Measurements from ENCODE around the gene AZGP1. TPM values are rescaled to one million over a fixed set of nuclear protein-coding genes. Genes with fewer than 3 reads are reported as not detected.

The AZGP1 gene
- polyA plus RNA-seq, 1 of the 3 experiments (the other 2 are of a cell fraction), result not detected

GRCh38 chr7:99947608-99948007, 28.2 kb downstream of the AZGP1 start:
- Histone ChIP-seq H3K4me2 (no peak overlapping the region), H3K36me3 (replicated peaks in 1 of 2; ENCODE audit: control insufficient read depth in 1 of 2, insufficient read depth in 2 of 2, low read length in 1 of 2) (no peaks in the 10 kb centered on the region), H3K27ac (ENCODE audit: low read depth in 2 of 2, low read length in 1 of 2) (no peak overlapping the region), H3K9me2 (no peaks in the 10 kb centered on the region), H3K9ac (no peak overlapping the region), H3F3A (replicated peaks; ENCODE audit: insufficient read depth) (no peaks in the 10 kb centered on the region), H3K4me1 (ENCODE audit: control insufficient read depth in 1 of 2, insufficient read depth in 2 of 2, low read depth in 1 of 2, low read length in 1 of 2) (no peaks in the 10 kb centered on the region), H3K4me3 (ENCODE audit: low read depth in 2 of 2, low read length in 1 of 2) (no peak overlapping the region), H3K79me2 (ENCODE audit: insufficient read depth) (no peaks in the 10 kb centered on the region), H3K27me3 (ENCODE audit: insufficient read depth) (peaks cover 10% of the 10 kb centered on the region; the same call in 1 of the 2 replicates), H3K9me3 (no peaks in the 10 kb centered on the region), H2AFZ (ENCODE audit: low read depth) (no peak overlapping the region), H4K20me1 (ENCODE audit: insufficient read depth) (no peaks in the 10 kb centered on the region)
- ChIA-PET POLR2A (interaction anchor here (0.6 kb wide), 1 partner anchor 141 kb away, joined by 3 read pairs; no protein-coding TSS in a partner anchor), CTCF (interaction anchor here (1.0 to 4.7 kb wide), 3 partner anchors 9 to 34 kb away, joined by 3 to 27 read pairs (median 6); no protein-coding TSS in a partner anchor)
- no peak for DNase-seq
- no peak for TF ChIP-seq RFX5 (IDR thresholded peaks at IDR 0.05; ENCODE audit: low read length)
- WGBS (ENCODE audit: low lambda C conversion rate), result 0% methylated on average over 1 of the region's 1 CpG

DNA sequence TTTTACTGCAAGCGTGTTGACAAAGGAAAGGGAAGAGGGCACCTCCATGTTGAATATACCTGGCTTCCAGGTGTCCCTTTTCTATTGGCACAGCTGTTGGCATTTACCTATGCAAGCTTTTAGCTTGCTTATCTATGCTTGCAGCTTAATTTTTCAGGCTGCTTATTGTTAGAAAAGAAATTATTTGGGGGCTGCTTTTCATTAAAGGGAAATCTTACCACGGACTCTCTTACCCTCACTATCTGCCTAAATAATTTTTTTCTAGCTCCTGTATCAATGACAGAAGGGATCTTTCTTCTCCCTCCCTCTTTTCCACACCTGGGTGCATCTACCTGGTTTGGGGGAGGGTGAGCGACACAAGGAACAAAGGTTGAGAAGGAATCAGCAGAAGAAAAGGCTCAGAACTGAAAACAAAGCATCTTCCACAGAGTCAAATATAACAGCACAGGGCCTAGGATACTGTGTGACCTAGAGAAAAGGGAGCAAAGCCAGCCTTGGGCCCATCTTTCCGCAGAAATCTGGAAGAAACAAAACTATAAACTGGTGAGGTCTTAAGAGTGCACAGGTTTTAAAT, 31.2 kb downstream of the AZGP1 start:
- ChIA-PET POLR2A (no interaction called here), CTCF (interaction anchor here (1.0 to 1.9 kb wide), 5 partner anchors 15 to 50 kb away, joined by 3 to 7 read pairs (median 4); partner anchors contain the start of gene GJC3)
- H3K9me2 ChIP-seq, result no peaks in the 10 kb centered on the region
- H3K4me1 ChIP-seq (ENCODE audit: control insufficient read depth in 1 of 2, insufficient read depth in 2 of 2, low read depth in 1 of 2, low read length in 1 of 2), result no peaks in the 10 kb centered on the region
- H3K9ac ChIP-seq, result no peak overlapping the region
- H3K4me2 ChIP-seq, result no peak overlapping the region
- TF ChIP-seq USF2 (IDR thresholded peaks at IDR 0.05; ENCODE audit: borderline replicate concordance, low read depth, low read length), result no peak
- TF ChIP-seq CHD2 (IDR thresholded peaks at IDR 0.05; ENCODE audit: low read length, partially characterized antibody), result no peak
- no peak for TF ChIP-seq REST (IDR thresholded peaks at IDR 0.05; ENCODE audit: low read depth, low read length)
- no peak for TF ChIP-seq MAX (IDR thresholded peaks at IDR 0.05; ENCODE audit: low read depth)
- TF ChIP-seq TEAD4 (IDR thresholded peaks at IDR 0.05; ENCODE audit: borderline replicate concordance, insufficient read depth), result no peak
- TF ChIP-seq, protein P1, sequence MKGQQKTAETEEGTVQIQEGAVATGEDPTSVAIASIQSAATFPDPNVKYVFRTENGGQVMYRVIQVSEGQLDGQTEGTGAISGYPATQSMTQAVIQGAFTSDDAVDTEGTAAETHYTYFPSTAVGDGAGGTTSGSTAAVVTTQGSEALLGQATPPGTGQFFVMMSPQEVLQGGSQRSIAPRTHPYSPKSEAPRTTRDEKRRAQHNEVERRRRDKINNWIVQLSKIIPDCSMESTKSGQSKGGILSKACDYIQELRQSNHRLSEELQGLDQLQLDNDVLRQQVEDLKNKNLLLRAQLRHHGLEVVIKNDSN (IDR thresholded peaks at IDR 0.05; ENCODE audit: borderline replicate concordance, low read depth), result no peak
- TF ChIP-seq EZH2phosphoT487 (IDR thresholded peaks at IDR 0.05; ENCODE audit: borderline replicate concordance, low read depth), result no peak
- TF ChIP-seq SMC3 (IDR thresholded peaks at IDR 0.05; ENCODE audit: low read depth, low read length), result no peak
- TF ChIP-seq, protein P2, sequence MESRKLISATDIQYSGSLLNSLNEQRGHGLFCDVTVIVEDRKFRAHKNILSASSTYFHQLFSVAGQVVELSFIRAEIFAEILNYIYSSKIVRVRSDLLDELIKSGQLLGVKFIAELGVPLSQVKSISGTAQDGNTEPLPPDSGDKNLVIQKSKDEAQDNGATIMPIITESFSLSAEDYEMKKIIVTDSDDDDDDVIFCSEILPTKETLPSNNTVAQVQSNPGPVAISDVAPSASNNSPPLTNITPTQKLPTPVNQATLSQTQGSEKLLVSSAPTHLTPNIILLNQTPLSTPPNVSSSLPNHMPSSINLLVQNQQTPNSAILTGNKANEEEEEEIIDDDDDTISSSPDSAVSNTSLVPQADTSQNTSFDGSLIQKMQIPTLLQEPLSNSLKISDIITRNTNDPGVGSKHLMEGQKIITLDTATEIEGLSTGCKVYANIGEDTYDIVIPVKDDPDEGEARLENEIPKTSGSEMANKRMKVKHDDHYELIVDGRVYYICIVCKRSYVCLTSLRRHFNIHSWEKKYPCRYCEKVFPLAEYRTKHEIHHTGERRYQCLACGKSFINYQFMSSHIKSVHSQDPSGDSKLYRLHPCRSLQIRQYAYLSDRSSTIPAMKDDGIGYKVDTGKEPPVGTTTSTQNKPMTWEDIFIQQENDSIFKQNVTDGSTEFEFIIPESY (IDR thresholded peaks at IDR 0.05; ENCODE audit: borderline replicate concordance, low read depth), result no peak
- TF ChIP-seq GATA2 (CRISPR knock-in tag; IDR thresholded peaks at IDR 0.05), result no peak
- no peak for TF ChIP-seq GABPA (IDR thresholded peaks at IDR 0.05; ENCODE audit: low read depth)
- no peaks in the 10 kb centered on the region for H4K20me1 ChIP-seq (ENCODE audit: insufficient read depth)
- H3F3A ChIP-seq (replicated peaks; ENCODE audit: insufficient read depth), result no peaks in the 10 kb centered on the region
- no peak for DNase-seq
- H2AFZ ChIP-seq (ENCODE audit: low read depth), result no peak overlapping the region
- H3K36me3 ChIP-seq (replicated peaks in 1 of 2; ENCODE audit: control insufficient read depth in 1 of 2, insufficient read depth in 2 of 2, low read length in 1 of 2), result no peaks in the 10 kb centered on the region
- no peaks in the 10 kb centered on the region for H3K9me3 ChIP-seq
- no peak overlapping the region for H3K4me3 ChIP-seq (ENCODE audit: low read depth in 2 of 2, low read length in 1 of 2)
- 0 out of 2 replicates have a peak, but pooled peaks cover 5% of the 10 kb centered on the region for H3K27me3 ChIP-seq (ENCODE audit: insufficient read depth)
- 30% methylated on average over 4 of the region's 4 CpGs for WGBS (ENCODE audit: low lambda C conversion rate)
- H3K79me2 ChIP-seq (ENCODE audit: insufficient read depth), result no peaks in the 10 kb centered on the region
- H3K27ac ChIP-seq (ENCODE audit: low read depth in 2 of 2, low read length in 1 of 2), result no peak overlapping the region

Data from SK-N-SH (cell line).